PC-9 (cell line): ENCODE data around the gene KRT33B. TPM values are rescaled to one million over a fixed set of nuclear protein-coding genes. Genes with fewer than 3 reads are reported as not detected.

ENCODE experiments used
- BruUV-seq: library from RNA; stranded (reverse); fragments of 400-500 nt; replicated peaks from 2 replicates; lab custom pipeline; 2021; lab: Mats Ljungman, UMichigan
- CTCF ChIA-PET: fragments of 300-600 bp; sonication (Branson Sonifier 250); formaldehyde crosslinking; loops from one replicate; lab custom pipeline; 2022; ENCODE audit warnings: antibody characterized with exemption; lab: Charles Lee
- POLR2A ChIA-PET: fragments of 300-600 bp; sonication (Branson Sonifier 250); formaldehyde crosslinking; loops from one replicate; lab custom pipeline; 2022; ENCODE audit warnings: antibody characterized with exemption; ENCODE audit not compliant: unreplicated experiment; lab: Charles Lee
- DNase-seq, 2 experiments: peaks; one replicate each; pipeline versions ENCODE4 v3.0.0 to v3.0.0-alpha.2; 2015 to 2022; ENCODE audit warnings: mixed read lengths in 1 of 2
- H2AFZ ChIP-seq: fragments of 200-600 bp; sonication (generic); 2 replicates; pipeline ENCODE4 v1.8.1; 2017; ENCODE audit warnings: antibody characterized with exemption
- H3F3A ChIP-seq: fragments of 200-600 bp; sonication (generic); 2 replicates; pipeline ENCODE4 v1.8.1; 2017; ENCODE audit warnings: antibody characterized with exemption, mild to moderate bottlenecking, low read depth; ENCODE audit not compliant: insufficient read depth
- H3K27ac ChIP-seq: fragments of 200-600 bp; sonication (generic); 2 replicates; pipeline ENCODE4 v1.6.1; 2016; ENCODE audit warnings: mixed run types
- H3K27me3 ChIP-seq: fragments of 200-600 bp; sonication (generic); 2 replicates; pipeline ENCODE4 v1.6.1; 2016; ENCODE audit warnings: low read depth, mixed run types; ENCODE audit not compliant: insufficient read depth
- H3K36me3 ChIP-seq: fragments of 200-600 bp; sonication (generic); 2 replicates; pipeline ENCODE4 v1.6.1; 2016; ENCODE audit warnings: low read depth, mixed run types
- H3K4me1 ChIP-seq: fragments of 200-600 bp; sonication (generic); replicated peaks from 2 replicates; pipeline ENCODE4 v1.6.1; 2016; ENCODE audit warnings: mixed run types; ENCODE audit not compliant: insufficient read depth
- H3K4me2 ChIP-seq: fragments of 200-600 bp; sonication (generic); 2 replicates; pipeline ENCODE4 v1.6.1; 2017; ENCODE audit warnings: mixed run types
- H3K4me3 ChIP-seq: fragments of 200-600 bp; sonication (generic); 2 replicates; pipeline ENCODE4 v1.6.1; 2016; ENCODE audit warnings: mixed run types
- H3K79me2 ChIP-seq: fragments of 200-600 bp; sonication (generic); 2 replicates; pipeline ENCODE4 v1.6.1; 2017; ENCODE audit warnings: low read depth, mixed run types
- H3K9me2 ChIP-seq: fragments of 200-600 bp; sonication (generic); 2 replicates; pipeline ENCODE4 v1.8.1; 2017; ENCODE audit warnings: mild to moderate bottlenecking; ENCODE audit not compliant: insufficient read depth
- H3K9me3 ChIP-seq: fragments of 200-600 bp; sonication (generic); 2 replicates; pipeline ENCODE4 v1.8.1; 2016; ENCODE audit warnings: low read depth; ENCODE audit not compliant: insufficient read depth
- H4K20me1 ChIP-seq: fragments of 200-600 bp; sonication (generic); 2 replicates; pipeline ENCODE4 v1.8.1; 2017; ENCODE audit not compliant: insufficient read depth
- EZH2 ChIP-seq: fragments of 200-600 bp; sonication (generic); IDR thresholded peaks from 2 replicates; pipeline ENCODE4 v1.8.0; 2017; ENCODE audit warnings: antibody characterized with exemption, low read depth
- intact Hi-C: fragments of 100-400 bp; cut with micrococcal nuclease; formaldehyde crosslinking; loops from one replicate; pipeline ENCODE4 v1.10.0; 2022; ENCODE audit not compliant: unreplicated experiment
- total RNA-seq: library from RNA; stranded (reverse); gene quantifications from 2 replicates; pipeline ENCODE4 v1.2.3, GENCODE V29; 2021
- TF ChIP-seq, protein P1 (sequence below): fragments of 200-600 bp; sonication (generic); conservative IDR thresholded peaks from 2 replicates; pipeline ENCODE4 v1.6.1; 2017; ENCODE audit warnings: mixed run types, antibody characterized with exemption, mild to moderate bottlenecking, moderate library complexity

Gene KRT33B
- total RNA-seq, 1 experiment from 2014 or later, result not detected

DNA sequence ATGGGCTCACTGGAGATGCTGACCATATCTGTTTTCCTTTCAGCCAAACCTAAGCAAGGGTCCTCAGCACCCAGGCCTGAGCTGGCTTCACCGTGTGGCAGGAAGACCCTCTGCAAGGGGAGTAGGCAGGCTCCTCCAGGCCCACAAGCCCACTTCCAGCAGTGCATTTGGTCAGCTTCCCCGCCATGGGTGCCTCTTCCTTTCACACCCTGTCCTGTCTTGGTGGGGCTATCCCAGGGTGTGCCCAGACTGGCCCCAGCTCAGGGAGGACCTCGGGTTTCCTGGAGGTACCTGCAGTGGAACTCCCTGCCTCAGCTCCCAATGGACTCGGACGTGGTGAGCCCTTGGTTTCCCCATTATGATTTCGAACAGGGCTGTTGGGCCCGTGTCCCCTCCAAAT lies 41.4 kb downstream of the KRT33B start:
- Histone ChIP-seq H3K4me3 (no peak overlapping the region), H3K27ac (no peak overlapping the region), H3K79me2 (no peaks in the 10 kb centered on the region), H3F3A (no peaks in the 10 kb centered on the region), H4K20me1 (no peaks in the 10 kb centered on the region), H3K36me3 (no peaks in the 10 kb centered on the region), H2AFZ (no peak overlapping the region), H3K4me2 (no peak overlapping the region), H3K27me3 (no peaks in the 10 kb centered on the region), H3K9me2 (no peaks in the 10 kb centered on the region), H3K9me3 (no peaks in the 10 kb centered on the region), H3K4me1 (peaks cover 6% of the 10 kb centered on the region; the same call in 1 of the 2 replicates)
- ChIA-PET POLR2A (no interaction called here), CTCF (interaction anchor here (0.7 kb wide), 1 partner anchor 65 kb away, joined by 3 read pairs; no protein-coding TSS in a partner anchor)
- intact Hi-C loops, result loop anchor here (5.0 to 10.0 kb wide), 3 partner anchors 197 to 713 kb away; partner anchors contain the start of gene KRT19
- BruUV-seq, result no TSS peak
- no peak for DNase-seq
- no peak for TF ChIP-seq EZH2
- TF ChIP-seq, protein P1, sequence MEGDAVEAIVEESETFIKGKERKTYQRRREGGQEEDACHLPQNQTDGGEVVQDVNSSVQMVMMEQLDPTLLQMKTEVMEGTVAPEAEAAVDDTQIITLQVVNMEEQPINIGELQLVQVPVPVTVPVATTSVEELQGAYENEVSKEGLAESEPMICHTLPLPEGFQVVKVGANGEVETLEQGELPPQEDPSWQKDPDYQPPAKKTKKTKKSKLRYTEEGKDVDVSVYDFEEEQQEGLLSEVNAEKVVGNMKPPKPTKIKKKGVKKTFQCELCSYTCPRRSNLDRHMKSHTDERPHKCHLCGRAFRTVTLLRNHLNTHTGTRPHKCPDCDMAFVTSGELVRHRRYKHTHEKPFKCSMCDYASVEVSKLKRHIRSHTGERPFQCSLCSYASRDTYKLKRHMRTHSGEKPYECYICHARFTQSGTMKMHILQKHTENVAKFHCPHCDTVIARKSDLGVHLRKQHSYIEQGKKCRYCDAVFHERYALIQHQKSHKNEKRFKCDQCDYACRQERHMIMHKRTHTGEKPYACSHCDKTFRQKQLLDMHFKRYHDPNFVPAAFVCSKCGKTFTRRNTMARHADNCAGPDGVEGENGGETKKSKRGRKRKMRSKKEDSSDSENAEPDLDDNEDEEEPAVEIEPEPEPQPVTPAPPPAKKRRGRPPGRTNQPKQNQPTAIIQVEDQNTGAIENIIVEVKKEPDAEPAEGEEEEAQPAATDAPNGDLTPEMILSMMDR, result no peak

DNA sequence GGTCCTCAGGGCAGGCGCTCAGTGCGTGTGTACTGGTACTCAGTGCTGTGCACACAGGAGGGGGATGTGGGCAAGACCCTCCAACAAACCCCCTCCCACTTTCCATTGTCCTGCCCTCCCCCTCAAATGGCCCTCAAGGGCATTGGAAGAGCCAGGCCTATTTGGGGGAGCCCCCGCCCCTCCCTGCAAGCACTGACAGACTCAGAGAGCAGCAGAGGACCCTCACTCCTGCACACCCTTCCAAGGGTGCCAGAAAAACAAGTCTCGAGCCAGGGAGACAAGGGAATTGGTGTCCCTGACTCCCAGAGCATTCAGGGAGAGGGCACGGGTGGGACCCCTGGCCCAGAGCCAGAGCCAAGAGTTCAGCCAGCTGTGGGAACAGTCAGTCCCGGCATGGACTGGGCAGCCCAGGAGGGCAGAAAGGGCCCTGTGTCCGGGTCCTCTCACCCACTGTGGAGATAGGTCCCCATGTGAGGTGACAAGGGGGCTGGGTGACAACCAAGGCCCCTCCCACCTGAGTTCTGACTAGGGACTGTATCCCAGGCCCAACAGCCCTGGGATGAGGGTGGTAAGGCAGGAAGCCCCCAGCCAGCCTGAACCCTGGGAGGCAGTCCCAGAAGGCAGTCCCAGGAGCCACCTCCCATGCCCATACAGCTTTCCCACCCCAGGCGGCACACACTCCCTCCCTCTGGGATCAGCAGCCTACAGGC lies 42.0 kb downstream of the KRT33B start:
- Histone ChIP-seq H3K9me3 (no peaks in the 10 kb centered on the region), H3K79me2 (no peaks in the 10 kb centered on the region), H3K27me3 (no peaks in the 10 kb centered on the region), H3F3A (no peaks in the 10 kb centered on the region), H3K4me2 (no peak overlapping the region), H3K4me3 (no peak overlapping the region), H4K20me1 (no peaks in the 10 kb centered on the region), H3K4me1 (peaks cover 6% of the 10 kb centered on the region; the same call in 1 of the 2 replicates), H3K9me2 (no peaks in the 10 kb centered on the region), H2AFZ (no peak overlapping the region), H3K36me3 (no peaks in the 10 kb centered on the region), H3K27ac (no peak overlapping the region)
- BruUV-seq, result no TSS peak
- intact Hi-C loops, result loop anchor here (5.0 to 10.0 kb wide), 3 partner anchors 197 to 713 kb away; partner anchors contain the start of gene KRT19
- TF ChIP-seq, protein P1, result no peak
- no peak for TF ChIP-seq EZH2
- ChIA-PET POLR2A (no interaction called here), CTCF (interaction anchor here (0.7 kb wide), 1 partner anchor 64 kb away, joined by 3 read pairs; no protein-coding TSS in a partner anchor)
- DNase-seq, result no peak

DNA sequence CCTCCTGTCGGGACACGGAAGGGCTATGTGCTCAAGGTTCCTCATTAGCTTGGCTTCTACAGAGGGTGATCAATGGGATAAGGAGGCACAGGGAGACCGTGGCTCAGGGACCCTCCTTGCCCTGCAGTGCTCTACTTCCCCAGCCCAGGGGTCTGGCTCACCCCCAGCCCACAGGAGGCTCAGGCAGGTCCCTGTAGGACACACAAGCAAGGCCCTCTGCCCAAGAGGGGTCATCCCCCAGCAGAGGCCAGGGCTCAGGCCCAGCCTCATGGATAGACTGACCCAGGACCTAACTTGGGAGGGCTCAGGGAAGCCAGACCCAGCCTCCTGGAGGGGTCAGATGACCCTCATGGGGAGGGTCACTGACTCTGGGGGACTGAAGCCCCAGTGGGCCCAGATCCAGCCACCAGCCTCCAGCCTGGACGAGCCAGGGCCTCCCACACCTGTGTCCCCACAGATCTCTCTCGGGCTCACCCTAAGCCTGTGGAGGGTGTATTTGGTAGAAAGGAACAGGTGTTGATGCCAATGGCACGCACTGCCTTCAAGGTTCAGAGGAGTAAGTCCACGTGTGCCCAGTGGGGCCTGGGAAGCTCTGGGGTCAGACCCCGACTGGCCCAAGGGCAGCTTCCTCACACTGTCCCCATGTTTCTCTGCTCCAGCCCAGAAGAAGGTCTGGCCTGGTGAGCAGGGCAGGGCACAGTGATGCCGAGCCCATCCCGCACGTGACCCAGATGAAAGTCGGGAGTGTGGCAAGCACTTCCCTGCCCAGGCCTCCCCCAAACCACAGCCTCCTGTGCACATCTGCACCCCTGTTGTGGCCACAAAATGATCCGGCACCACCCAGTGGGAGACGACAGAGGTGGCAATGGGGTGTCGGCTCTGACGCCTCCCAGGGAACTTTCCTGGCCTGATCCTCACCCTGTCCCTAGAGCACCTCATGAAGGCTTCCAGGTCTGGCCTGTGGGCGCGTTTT lies 43.2 kb downstream of the KRT33B start:
- Histone ChIP-seq H3K9me3 (no peaks in the 10 kb centered on the region), H3K4me1 (peaks cover 6% of the 10 kb centered on the region; the same call in 1 of the 2 replicates), H4K20me1 (no peaks in the 10 kb centered on the region), H3K4me3 (no peak overlapping the region), H3K9me2 (no peaks in the 10 kb centered on the region), H3K36me3 (no peaks in the 10 kb centered on the region), H3K27me3 (no peaks in the 10 kb centered on the region), H3K27ac (no peak overlapping the region), H3K79me2 (no peaks in the 10 kb centered on the region), H3F3A (no peaks in the 10 kb centered on the region), H2AFZ (no peak overlapping the region), H3K4me2 (no peak overlapping the region)
- no TSS peak for BruUV-seq
- CTCF ChIA-PET, result no interaction called here
- POLR2A ChIA-PET, result no interaction called here
- intact Hi-C loops, result loop anchor here (5.0 to 10.0 kb wide), 3 partner anchors 198 to 712 kb away; partner anchors contain the start of gene KRT19
- DNase-seq, result no peak
- TF ChIP-seq EZH2, result no peak
- TF ChIP-seq, protein P1, result no peak
